ENCODE data around the gene UBAC2. TPM values are rescaled to one million over a fixed set of nuclear protein-coding genes. Genes with fewer than 3 reads are reported as not detected.

UBAC2 gene
- total and polyA plus RNA-seq, 2 of the 8 experiments (the other 6 are each of a cell fraction or from before 2014, with no cell fraction given): 75.9 to 76.9 TPM

- no peaks in the 10 kb centered on the region for H3K79me1 ChIP-seq (ENCODE audit: low read depth, low read length)
- no peak overlapping the region for H2AFZ ChIP-seq (ENCODE audit: low read length)
- TF ChIP-seq CHD2 (IDR thresholded peaks at IDR 0.05; ENCODE audit: low read length): no peak
- no peak for TF ChIP-seq MAX (IDR thresholded peaks at IDR 0.05)
- no peak for TF ChIP-seq CHD1 (IDR thresholded peaks at IDR 0.05; ENCODE audit: low read depth, low read length)
- TF ChIP-seq RBBP5 (IDR thresholded peaks at IDR 0.05; ENCODE audit: borderline replicate concordance, low read depth, low read length): no peak
- TF ChIP-seq SIN3A (conservative IDR thresholded peaks at IDR 0.05 in 1 of 2, IDR thresholded peaks at IDR 0.05 in 1 of 2; ENCODE audit: low read depth in 1 of 2, low read length in 2 of 2): no peak
- TF ChIP-seq RAD21 (IDR thresholded peaks at IDR 0.05 in 1 of 2, conservative IDR thresholded peaks at IDR 0.05 in 1 of 2; ENCODE audit: low read depth in 2 of 2, low read length in 2 of 2): no peak
- TF ChIP-seq EGR1 (IDR thresholded peaks at IDR 0.05; ENCODE audit: borderline replicate concordance, low read depth, low read length): no peak
- no peak for TF ChIP-seq SAP30 (IDR thresholded peaks at IDR 0.05; ENCODE audit: insufficient read depth, insufficient replicate concordance, low read length)
- TF ChIP-seq EZH2 (IDR thresholded peaks at IDR 0.05; ENCODE audit: low read depth, low read length, severe bottlenecking): no peak
- no peak for TF ChIP-seq CEBPB (IDR thresholded peaks at IDR 0.05; ENCODE audit: low read depth, low read length)
- TF ChIP-seq BACH1 (IDR thresholded peaks at IDR 0.05; ENCODE audit: low read length): no peak
- TF ChIP-seq TAF7 (optimal IDR thresholded peaks at IDR 0.05; ENCODE audit: borderline replicate concordance, low read depth, low read length): no peak
- no peak for TF ChIP-seq ATF3 (IDR thresholded peaks at IDR 0.05; ENCODE audit: insufficient read depth, low read depth, low read length)
- TF ChIP-seq JUN (IDR thresholded peaks at IDR 0.05; ENCODE audit: low read depth, low read length): no peak
These were observed 49.1 kb upstream of the UBAC2 start for GRCh38 chr13:99151516-99151915.

More at GRCh38 chr13:99151516-99151915, 49.1 kb upstream of the UBAC2 start:
- no peak overlapping the region for H4K91ac ChIP-seq (replicated peaks; ENCODE audit: insufficient read length, low read length)
- no peak overlapping the region for H3K4me3 ChIP-seq (ENCODE audit: extremely low read depth in 1 of 4, insufficient read depth in 2 of 4, low read depth in 3 of 4, low read length in 4 of 4)
- H3K9me3 ChIP-seq (ENCODE audit: insufficient read depth in 2 of 2, low read depth in 1 of 2, low read length in 1 of 2): no peaks in the 10 kb centered on the region
- H3K56ac ChIP-seq (replicated peaks; ENCODE audit: insufficient read length, low read depth, low read length): no peak overlapping the region
- no peak overlapping the region for H3K4me2 ChIP-seq (ENCODE audit: insufficient read depth in 1 of 2, low read depth in 2 of 2, low read length in 2 of 2)
- H4K8ac ChIP-seq (ENCODE audit: extremely low read depth, insufficient read depth, low read length): no peak overlapping the region
- no peaks in the 10 kb centered on the region for H3K79me2 ChIP-seq (ENCODE audit: control insufficient read depth in 1 of 2, insufficient read depth in 2 of 2, low read length in 2 of 2)
- WGBS, 2 experiments (ENCODE audit: extremely low coverage in 1 of 2, insufficient coverage in 1 of 2, insufficient read length in 1 of 2, insufficient replicate concordance in 2 of 2, low coverage in 1 of 2, low lambda C conversion rate in 2 of 2, missing lambda C conversion rate in 1 of 2): 93% methylated on average over 4 of the region's 4 CpGs; no CpG with 5 or more reads in 1 of the 2 experiments
- no peak overlapping the region for H3K23ac ChIP-seq (ENCODE audit: insufficient read length)
- FAIRE-seq (no peak), DNase-seq (ENCODE audit: low read depth in 1 of 2, low spot score in 2 of 2) (no peak)
- no peak overlapping the region for H2BK120ac ChIP-seq (replicated peaks; ENCODE audit: low read depth, low read length)
- H4K20me1 ChIP-seq (replicated peaks in 1 of 2; ENCODE audit: control insufficient read depth in 1 of 2, insufficient read depth in 2 of 2, low read length in 2 of 2): no peaks in the 10 kb centered on the region
- H3K14ac ChIP-seq (ENCODE audit: insufficient read length): no peak overlapping the region
- no peaks in the 10 kb centered on the region for H3K36me3 ChIP-seq (ENCODE audit: control insufficient read depth in 2 of 4, insufficient read depth in 4 of 4, low read length in 3 of 4)
- H3K23me2 ChIP-seq (ENCODE audit: low read depth, low read length): no peaks in the 10 kb centered on the region
- no peak overlapping the region for H3K18ac ChIP-seq (ENCODE audit: extremely low read depth, low read length)
- ChIA-PET POLR2A (ENCODE audit: partially characterized antibody) (no interaction called here), CTCF (ENCODE audit: partially characterized antibody) (no interaction called here)
- no peak overlapping the region for H4K5ac ChIP-seq (ENCODE audit: insufficient read length, low read depth, low read length)
- no peak overlapping the region for H3K27ac ChIP-seq (ENCODE audit: low read depth, low read length)
- H2BK12ac ChIP-seq (ENCODE audit: low read depth, low read length): no peak overlapping the region
- H2BK20ac ChIP-seq (ENCODE audit: low read length): no peak overlapping the region
- no peak overlapping the region for H2BK5ac ChIP-seq (ENCODE audit: low read depth, low read length)
- H3K4ac ChIP-seq (replicated peaks; ENCODE audit: insufficient read length, low read depth, low read length): no peak overlapping the region
- no peaks in the 10 kb centered on the region for H3K27me3 ChIP-seq (replicated peaks in 1 of 4; ENCODE audit: control insufficient read depth in 3 of 4, extremely low read depth in 1 of 4, insufficient read depth in 3 of 4, low read length in 3 of 4)
- no peaks in the 10 kb centered on the region for H3K4me1 ChIP-seq (replicated peaks in 1 of 4; ENCODE audit: control insufficient read depth in 3 of 4, insufficient read depth in 4 of 4, low read length in 3 of 4)
- H2AK5ac ChIP-seq (ENCODE audit: low read depth, low read length): no peak overlapping the region
- no peak overlapping the region; the same call in 1 of the 2 replicates for H2BK15ac ChIP-seq (ENCODE audit: low read length)
- H3K9ac ChIP-seq (replicated peaks in 1 of 4; ENCODE audit: extremely low read depth in 1 of 4, low read depth in 3 of 4, low read length in 3 of 4): no peak overlapping the region
